Glomerular visceral epithelial cell (primary cell): ENCODE data around the gene TMEM161A.
"Not testable (repeated sequence)": the region's sequence is repeated elsewhere in the genome, so short reads cannot be mapped to it uniquely, and the experiment has no call there.

ENCODE experiments used
- DNase-seq: peaks from one replicate; pipeline ENCODE4 v3.0.0-alpha.2; 2016; ENCODE audit errors: extremely low spot score

TMEM161A gene

GRCh38 chr19:19155495-19156219 lies 17.4 kb upstream of the TMEM161A start:
- no peak for DNase-seq

- no peak for DNase-seq
Measured at GRCh38 chr19:19154768-19155494, 16.7 kb upstream of the TMEM161A start.

- no peak for DNase-seq
Measured at GRCh38 chr19:19152668-19153384, 14.5 kb upstream of the TMEM161A start.

GRCh38 chr19:19151418-19151817 lies 13.1 kb upstream of the TMEM161A start:
- DNase-seq: no peak

GRCh38 chr19:19149435-19149834 lies 11.2 kb upstream of the TMEM161A start:
- DNase-seq: no peak

- DNase-seq: not testable (repeated sequence)
Measured at GRCh38 chr19:19148504-19148903, 10.2 kb upstream of the TMEM161A start.

- DNase-seq: no peak
Measured at GRCh38 chr19:19147344-19147743, 9.1 kb upstream of the TMEM161A start.

GRCh38 chr19:19146865-19147264 lies 8.6 kb upstream of the TMEM161A start:
- DNase-seq: no peak

- DNase-seq: peak; percentile 72
Measured at GRCh38 chr19:19145684-19146608, 7.7 kb upstream of the TMEM161A start.

GRCh38 chr19:19145281-19145680 lies 7.0 kb upstream of the TMEM161A start:
- DNase-seq: no peak

- DNase-seq: no peak
Measured at GRCh38 chr19:19142347-19142746, 4.1 kb upstream of the TMEM161A start.

GRCh38 chr19:19140476-19140875 lies 2.2 kb upstream of the TMEM161A start:
- DNase-seq: no peak

- DNase-seq: no peak
Measured at GRCh38 chr19:19139876-19140229, 1.6 kb upstream of the TMEM161A start.

- no peak for DNase-seq
Measured at GRCh38 chr19:19137556-19138108, 646 bp downstream of the TMEM161A start.

GRCh38 chr19:19135713-19136112 lies 2.6 kb downstream of the TMEM161A start:
- not testable (repeated sequence) for DNase-seq

- DNase-seq: no peak
Measured at GRCh38 chr19:19134687-19135158, 3.6 kb downstream of the TMEM161A start.

- DNase-seq: no peak
Measured at GRCh38 chr19:19133985-19134384, 4.3 kb downstream of the TMEM161A start.

GRCh38 chr19:19132912-19133311 lies 5.4 kb downstream of the TMEM161A start:
- DNase-seq: no peak

GRCh38 chr19:19131989-19132388 lies 6.3 kb downstream of the TMEM161A start:
- DNase-seq: no peak

GRCh38 chr19:19126102-19126501 lies 12.2 kb downstream of the TMEM161A start:
- DNase-seq: no peak

GRCh38 chr19:19123386-19123785 lies 14.9 kb downstream of the TMEM161A start:
- DNase-seq: no peak
